Kidney epithelial cell (primary cell): Measurements from ENCODE around the gene CHAT. TPM values are rescaled to one million over a fixed set of nuclear protein-coding genes. Genes with fewer than 3 reads are reported as not detected.

Experiments
- DNase-seq: peaks from one replicate; pipeline ENCODE4 v3.0.0-alpha.2; 2010; ENCODE audit warnings: low read depth
- H3K27me3 ChIP-seq: 2 replicates; pipeline ENCODE4 v1.6.0; 2011; ENCODE audit warnings: low read length; ENCODE audit not compliant: control insufficient read depth, insufficient read depth
- H3K36me3 ChIP-seq: 2 replicates; pipeline ENCODE4 v1.5.1; 2011; ENCODE audit warnings: low read length; ENCODE audit not compliant: control insufficient read depth, insufficient read depth
- H3K4me3 ChIP-seq: 2 replicates; pipeline ENCODE4 v1.5.1; 2011; ENCODE audit warnings: low read depth, mild to moderate bottlenecking, control low read depth, low read length
- total RNA-seq: library from RNA; depleted of rRNA; stranded (reverse); fragments of >200 nt; gene quantifications from 2 replicates; pipeline ENCODE4 v1.2.3, GENCODE V29; 2015
- TF ChIP-seq, protein P1 (sequence below): IDR thresholded peaks from 2 replicates; pipeline ENCODE4 v1.5.1; 2011; ENCODE audit warnings: mild to moderate bottlenecking, moderate library complexity, low read length, control low read depth, inconsistent platforms; ENCODE audit not compliant: insufficient read depth, poor library complexity, severe bottlenecking

The CHAT gene
- total RNA-seq, 1 donor from 2014 or later: not detected

DNA sequence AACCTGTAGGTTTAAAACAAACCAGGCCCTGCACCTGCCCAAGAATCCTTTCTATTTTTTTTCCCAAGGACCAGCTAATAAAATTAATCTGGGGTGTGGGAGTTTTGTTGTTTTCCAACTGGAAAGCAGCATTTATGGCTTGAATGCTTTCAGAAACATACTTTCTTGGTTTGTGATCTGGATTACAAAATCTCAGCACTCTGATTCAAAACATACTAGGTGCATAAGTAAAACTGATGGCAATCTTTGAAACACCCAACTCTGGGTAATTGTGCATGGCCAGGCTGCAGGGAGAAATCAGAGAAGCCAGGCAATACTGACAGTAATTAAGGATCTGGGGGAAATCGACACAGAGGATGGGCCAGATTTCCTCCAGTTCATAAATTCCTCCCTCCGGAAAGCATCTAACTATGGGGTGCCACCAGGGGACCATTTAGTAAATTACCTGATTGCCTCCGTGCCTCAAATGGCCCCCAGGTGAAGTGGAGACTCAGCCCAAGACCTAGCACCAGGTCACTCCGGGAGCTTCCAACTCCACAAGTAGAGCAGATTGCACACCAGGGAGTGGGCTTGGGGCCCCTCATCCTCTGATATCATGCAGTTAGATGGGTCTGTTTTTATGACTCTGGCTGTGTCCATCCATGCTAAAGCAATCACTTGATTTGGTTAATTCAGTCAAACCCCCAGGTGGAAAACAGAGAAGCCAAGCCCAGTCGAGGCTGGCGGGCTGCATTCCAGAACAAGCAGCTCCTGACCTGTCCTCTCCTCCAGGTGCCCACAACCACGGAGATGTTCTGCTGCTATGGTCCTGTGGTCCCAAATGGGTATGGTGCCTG lies 50.4 kb downstream of the CHAT start:
- H3K27me3 ChIP-seq: no peaks in the 10 kb centered on the region
- H3K4me3 ChIP-seq: no peak overlapping the region
- TF ChIP-seq, protein P1, sequence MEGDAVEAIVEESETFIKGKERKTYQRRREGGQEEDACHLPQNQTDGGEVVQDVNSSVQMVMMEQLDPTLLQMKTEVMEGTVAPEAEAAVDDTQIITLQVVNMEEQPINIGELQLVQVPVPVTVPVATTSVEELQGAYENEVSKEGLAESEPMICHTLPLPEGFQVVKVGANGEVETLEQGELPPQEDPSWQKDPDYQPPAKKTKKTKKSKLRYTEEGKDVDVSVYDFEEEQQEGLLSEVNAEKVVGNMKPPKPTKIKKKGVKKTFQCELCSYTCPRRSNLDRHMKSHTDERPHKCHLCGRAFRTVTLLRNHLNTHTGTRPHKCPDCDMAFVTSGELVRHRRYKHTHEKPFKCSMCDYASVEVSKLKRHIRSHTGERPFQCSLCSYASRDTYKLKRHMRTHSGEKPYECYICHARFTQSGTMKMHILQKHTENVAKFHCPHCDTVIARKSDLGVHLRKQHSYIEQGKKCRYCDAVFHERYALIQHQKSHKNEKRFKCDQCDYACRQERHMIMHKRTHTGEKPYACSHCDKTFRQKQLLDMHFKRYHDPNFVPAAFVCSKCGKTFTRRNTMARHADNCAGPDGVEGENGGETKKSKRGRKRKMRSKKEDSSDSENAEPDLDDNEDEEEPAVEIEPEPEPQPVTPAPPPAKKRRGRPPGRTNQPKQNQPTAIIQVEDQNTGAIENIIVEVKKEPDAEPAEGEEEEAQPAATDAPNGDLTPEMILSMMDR: no peak
- no peaks in the 10 kb centered on the region for H3K36me3 ChIP-seq
- DNase-seq: no peak

DNA sequence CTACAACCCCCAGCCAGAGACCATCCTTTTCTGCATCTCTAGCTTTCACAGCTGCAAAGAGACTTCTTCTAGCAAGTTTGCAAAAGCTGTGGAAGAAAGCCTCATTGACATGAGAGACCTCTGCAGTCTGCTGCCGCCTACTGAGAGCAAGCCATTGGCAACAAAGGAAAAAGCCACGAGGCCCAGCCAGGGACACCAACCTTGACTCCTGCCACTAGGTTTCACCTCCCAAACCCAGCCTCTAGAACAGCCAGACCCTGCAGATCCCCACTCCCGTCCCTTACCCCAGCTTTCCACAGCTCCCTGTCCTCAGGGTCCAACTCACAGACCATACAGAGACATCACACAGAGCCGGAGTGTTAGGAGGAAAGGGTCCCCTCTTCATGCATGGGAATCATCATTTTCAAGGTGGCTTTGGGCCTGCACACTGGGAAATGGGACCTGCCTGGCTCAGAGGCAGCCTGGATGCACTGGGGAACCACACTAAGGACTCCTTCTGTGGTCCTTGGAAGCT lies 51.1 kb downstream of the CHAT start:
- H3K27me3 ChIP-seq: no peaks in the 10 kb centered on the region
- no peaks in the 10 kb centered on the region for H3K36me3 ChIP-seq
- H3K4me3 ChIP-seq: no peak overlapping the region
- TF ChIP-seq, protein P1: no peak
- no peak for DNase-seq

DNA sequence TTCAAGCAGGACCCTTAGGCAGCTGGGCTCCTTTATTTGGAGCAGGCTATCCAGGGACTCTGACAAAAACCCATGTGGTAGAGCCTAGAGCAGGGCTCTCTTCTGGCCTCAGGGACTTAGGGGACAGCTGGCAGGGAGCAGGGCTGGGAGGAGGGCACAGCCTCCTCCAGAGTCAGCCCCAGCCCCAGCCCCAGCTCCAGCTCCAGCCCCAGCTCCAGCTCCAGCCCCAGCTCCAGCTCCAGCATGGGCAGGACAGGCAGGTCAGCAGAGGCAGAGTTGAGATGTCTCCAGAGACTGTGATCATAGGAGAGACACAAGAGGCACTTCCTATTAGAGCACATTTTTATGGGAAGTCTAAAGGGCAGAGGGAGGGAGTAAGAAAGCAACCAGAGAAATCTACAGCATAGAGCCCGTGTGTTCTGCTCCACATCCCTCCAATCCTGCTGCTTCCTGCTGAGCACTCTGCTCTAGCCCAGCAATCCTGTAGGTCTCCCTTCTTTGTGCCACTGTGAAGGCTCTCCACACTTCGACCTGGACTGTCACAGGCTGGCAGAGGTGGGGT lies 52.3 kb downstream of the CHAT start:
- H3K4me3 ChIP-seq: no peak overlapping the region
- TF ChIP-seq, protein P1: no peak
- DNase-seq: no peak
- H3K36me3 ChIP-seq: no peaks in the 10 kb centered on the region
- no peaks in the 10 kb centered on the region for H3K27me3 ChIP-seq

DNA sequence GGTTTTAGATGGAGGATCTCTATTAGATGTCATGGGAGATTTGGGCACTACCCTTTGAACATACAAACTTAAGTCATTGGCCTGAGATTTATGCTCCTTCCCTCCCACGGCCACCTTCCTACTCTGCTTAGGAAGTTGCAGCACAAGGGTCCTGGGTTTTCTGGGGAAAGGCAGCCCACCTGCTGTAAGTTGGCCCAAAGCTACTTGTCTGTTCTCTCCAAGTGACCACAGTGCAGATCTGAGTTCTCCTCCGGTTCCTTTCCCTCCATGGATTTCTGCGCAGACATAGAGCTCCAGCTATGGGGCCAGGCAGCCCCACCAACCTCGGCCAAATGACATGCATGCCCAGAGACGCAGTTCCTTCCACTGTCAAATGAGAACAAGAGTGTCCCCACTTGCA lies 52.8 kb downstream of the CHAT start:
- no peak for DNase-seq
- Histone ChIP-seq H3K36me3 (no peaks in the 10 kb centered on the region), H3K4me3 (no peak overlapping the region), H3K27me3 (no peaks in the 10 kb centered on the region)
- TF ChIP-seq, protein P1: no peak

DNA sequence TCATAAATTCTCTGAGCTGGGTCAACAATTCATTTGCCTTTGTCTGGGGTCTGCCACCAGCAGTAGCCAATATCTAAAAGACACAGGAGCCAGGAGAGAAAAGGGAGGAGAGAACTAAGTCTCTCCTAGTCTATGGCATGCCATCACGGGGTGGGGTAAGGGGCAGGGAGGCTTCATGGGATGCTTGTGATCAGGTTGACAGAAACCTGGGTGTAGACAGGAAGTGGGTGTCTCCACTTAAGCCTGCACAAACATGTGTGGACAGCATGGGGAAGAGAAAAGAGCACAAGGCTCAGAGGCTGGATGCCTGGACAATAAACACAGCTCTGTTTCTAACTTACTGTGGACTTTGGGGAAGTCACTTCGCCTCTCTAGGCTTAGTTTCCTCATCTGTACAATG lies 54.2 kb downstream of the CHAT start:
- Histone ChIP-seq H3K4me3 (no peak overlapping the region), H3K36me3 (no peaks in the 10 kb centered on the region), H3K27me3 (no peaks in the 10 kb centered on the region)
- no peak for DNase-seq
- TF ChIP-seq, protein P1: no peak
